ENCODE results near the gene TESK1. TPM values are rescaled to one million over a fixed set of nuclear protein-coding genes. Genes with fewer than 3 reads are reported as not detected.
"Not testable (repeated sequence)": the region's sequence is repeated elsewhere in the genome, so short reads cannot be mapped to it uniquely, and the experiment has no call there.

The TESK1 gene
- total RNA-seq, 1 donor from 2014 or later = 42.4 TPM

- DNase-seq (ENCODE audit: extremely low spot score, unreplicated experiment) = no peak
- H3K4me1 Mint-ChIP-seq (ENCODE audit: unreplicated experiment) = no peaks in the 10 kb centered on the region
- H3K27me3 Mint-ChIP-seq = no peaks in the 10 kb centered on the region
- TF ChIP-seq, protein P1, sequence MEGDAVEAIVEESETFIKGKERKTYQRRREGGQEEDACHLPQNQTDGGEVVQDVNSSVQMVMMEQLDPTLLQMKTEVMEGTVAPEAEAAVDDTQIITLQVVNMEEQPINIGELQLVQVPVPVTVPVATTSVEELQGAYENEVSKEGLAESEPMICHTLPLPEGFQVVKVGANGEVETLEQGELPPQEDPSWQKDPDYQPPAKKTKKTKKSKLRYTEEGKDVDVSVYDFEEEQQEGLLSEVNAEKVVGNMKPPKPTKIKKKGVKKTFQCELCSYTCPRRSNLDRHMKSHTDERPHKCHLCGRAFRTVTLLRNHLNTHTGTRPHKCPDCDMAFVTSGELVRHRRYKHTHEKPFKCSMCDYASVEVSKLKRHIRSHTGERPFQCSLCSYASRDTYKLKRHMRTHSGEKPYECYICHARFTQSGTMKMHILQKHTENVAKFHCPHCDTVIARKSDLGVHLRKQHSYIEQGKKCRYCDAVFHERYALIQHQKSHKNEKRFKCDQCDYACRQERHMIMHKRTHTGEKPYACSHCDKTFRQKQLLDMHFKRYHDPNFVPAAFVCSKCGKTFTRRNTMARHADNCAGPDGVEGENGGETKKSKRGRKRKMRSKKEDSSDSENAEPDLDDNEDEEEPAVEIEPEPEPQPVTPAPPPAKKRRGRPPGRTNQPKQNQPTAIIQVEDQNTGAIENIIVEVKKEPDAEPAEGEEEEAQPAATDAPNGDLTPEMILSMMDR (conservative IDR thresholded peaks at IDR 0.05) = no peak
- H3K36me3 Mint-ChIP-seq = no peaks in the 10 kb centered on the region
- no peak overlapping the region for H3K27ac Mint-ChIP-seq
- no peaks in the 10 kb centered on the region for H3K9me3 Mint-ChIP-seq
- H3K4me3 Mint-ChIP-seq = no peak overlapping the region
These were observed 22.5 kb downstream of the TESK1 start for GRCh38 chr9:35627575-35627974.

GRCh38 chr9:35628389-35628991 is 23.4 kb downstream of the TESK1 start:
- no peak overlapping the region for H3K27ac Mint-ChIP-seq
- TF ChIP-seq, protein P1 (conservative IDR thresholded peaks at IDR 0.05) = no peak
- H3K9me3 Mint-ChIP-seq = no peaks in the 10 kb centered on the region
- H3K27me3 Mint-ChIP-seq = no peaks in the 10 kb centered on the region
- H3K4me3 Mint-ChIP-seq = no peak overlapping the region
- H3K36me3 Mint-ChIP-seq = no peaks in the 10 kb centered on the region
- no peaks in the 10 kb centered on the region for H3K4me1 Mint-ChIP-seq (ENCODE audit: unreplicated experiment)
- no peak for DNase-seq (ENCODE audit: extremely low spot score, unreplicated experiment)

GRCh38 chr9:35629597-35629996 is 24.5 kb downstream of the TESK1 start:
- no peak for DNase-seq (ENCODE audit: extremely low spot score, unreplicated experiment)
- Mint-ChIP-seq H3K27me3 (no peaks in the 10 kb centered on the region), H3K36me3 (no peaks in the 10 kb centered on the region), H3K4me3 (no peak overlapping the region), H3K27ac (no peak overlapping the region), H3K9me3 (no peaks in the 10 kb centered on the region), H3K4me1 (ENCODE audit: unreplicated experiment) (no peaks in the 10 kb centered on the region)
- TF ChIP-seq, protein P1 (conservative IDR thresholded peaks at IDR 0.05) = no peak

DNA sequence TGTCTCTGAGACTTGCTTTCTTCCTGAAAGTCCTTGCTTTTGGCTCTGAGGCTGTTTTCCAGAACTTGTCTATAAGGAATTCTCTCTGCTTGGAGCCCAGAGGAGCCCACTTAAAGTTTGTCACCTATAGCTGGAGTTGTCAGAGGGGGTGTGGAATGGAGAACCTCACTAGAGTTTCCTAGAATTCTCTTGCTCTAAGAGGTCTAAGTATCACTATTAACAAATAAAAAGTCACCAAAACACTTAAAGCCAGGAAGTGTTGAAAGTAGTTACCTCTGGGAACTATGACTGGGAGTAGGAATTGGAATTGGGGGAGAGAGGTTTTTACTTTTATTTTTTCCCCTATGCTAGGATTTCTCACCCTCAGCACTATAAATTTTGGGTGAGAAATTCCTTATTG is 30.7 kb downstream of the TESK1 start:
- Mint-ChIP-seq H3K4me3 (no peak overlapping the region), H3K27ac (no peak overlapping the region)

DNA sequence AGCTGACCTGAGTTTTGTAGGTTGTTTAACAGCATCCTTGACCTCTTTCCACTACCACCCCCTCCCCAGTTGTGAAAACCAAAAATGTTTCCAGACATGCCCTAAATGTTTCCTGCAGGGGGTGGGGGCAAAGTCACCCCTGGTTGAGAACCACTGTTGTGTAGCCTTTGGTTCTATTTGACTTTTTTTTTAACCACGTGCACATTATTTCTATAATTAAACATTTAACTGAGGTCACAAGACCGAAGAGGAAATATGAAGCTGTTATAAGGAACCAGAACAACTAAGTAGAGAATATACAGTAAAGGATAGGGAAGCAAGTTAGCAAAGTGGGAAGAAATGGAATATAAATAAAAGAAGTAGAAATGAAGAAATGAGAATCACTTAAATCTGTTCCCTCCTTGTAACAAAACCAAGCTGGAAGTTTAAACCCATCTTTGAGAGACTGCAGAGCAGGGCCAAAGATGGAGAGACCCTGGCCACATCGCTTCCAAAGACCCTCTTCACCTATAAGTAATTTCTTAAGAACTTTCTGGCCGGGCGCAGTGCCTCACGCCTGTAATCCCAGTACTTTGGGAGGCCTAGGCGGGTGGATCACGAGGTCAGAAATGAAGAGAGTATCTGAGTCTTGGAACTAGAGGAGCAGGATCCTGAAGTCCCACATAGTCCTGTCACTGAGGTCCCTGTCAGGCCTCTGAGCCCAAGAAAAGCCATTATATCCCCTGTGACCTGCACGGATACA is 31.2 kb downstream of the TESK1 start:
- H3K36me3 Mint-ChIP-seq = peaks cover 7% of the 10 kb centered on the region
- H3K4me3 Mint-ChIP-seq = no peak overlapping the region
- TF ChIP-seq, protein P1 (conservative IDR thresholded peaks at IDR 0.05) = no peak
- H3K27me3 Mint-ChIP-seq = peaks cover 5% of the 10 kb centered on the region
- H3K9me3 Mint-ChIP-seq = no peaks in the 10 kb centered on the region
- no peak overlapping the region for H3K27ac Mint-ChIP-seq
- H3K4me1 Mint-ChIP-seq (ENCODE audit: unreplicated experiment) = no peaks in the 10 kb centered on the region
- no peak for DNase-seq (ENCODE audit: extremely low spot score, unreplicated experiment)

More for the DNA sequence above, 30.7 kb downstream of the TESK1 start:
- DNase-seq (ENCODE audit: extremely low spot score, unreplicated experiment) = no peak
- TF ChIP-seq, protein P1 (conservative IDR thresholded peaks at IDR 0.05) = no peak
- Mint-ChIP-seq H3K36me3 (peaks cover 7% of the 10 kb centered on the region), H3K9me3 (no peaks in the 10 kb centered on the region), H3K27me3 (peaks cover 5% of the 10 kb centered on the region), H3K4me1 (ENCODE audit: unreplicated experiment) (no peaks in the 10 kb centered on the region)

DNA sequence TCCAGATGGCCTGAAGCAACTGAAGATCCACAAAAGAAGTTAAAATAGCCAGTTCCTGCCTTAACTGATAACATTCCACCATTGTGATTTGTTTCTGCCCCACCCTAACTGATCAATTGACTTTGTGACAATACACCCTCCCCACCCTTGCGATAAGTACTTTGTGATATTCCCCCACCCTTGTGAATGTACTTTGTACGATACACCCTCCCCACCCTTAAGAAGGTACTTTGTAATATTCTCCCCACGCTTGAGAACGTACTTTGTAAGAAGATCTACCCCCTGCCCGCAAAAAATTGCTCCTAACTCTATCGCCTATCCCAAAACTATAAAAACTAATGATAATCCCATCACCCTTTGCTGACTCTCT is 31.8 kb downstream of the TESK1 start:
- not testable (repeated sequence) for H3K27ac Mint-ChIP-seq; DNase-seq (ENCODE audit: extremely low spot score, unreplicated experiment); H3K4me1 Mint-ChIP-seq (ENCODE audit: unreplicated experiment); H3K27me3 Mint-ChIP-seq; H3K9me3 Mint-ChIP-seq; H3K4me3 Mint-ChIP-seq
- H3K36me3 Mint-ChIP-seq = peaks cover 10% of the 10 kb centered on the region

GRCh38 chr9:35637427-35637955 is 32.4 kb downstream of the TESK1 start:
- H3K4me3 Mint-ChIP-seq; H3K4me1 Mint-ChIP-seq (ENCODE audit: unreplicated experiment); H3K27ac Mint-ChIP-seq; H3K27me3 Mint-ChIP-seq; H3K9me3 Mint-ChIP-seq; DNase-seq (ENCODE audit: extremely low spot score, unreplicated experiment): not testable (repeated sequence)
- peaks cover 10% of the 10 kb centered on the region for H3K36me3 Mint-ChIP-seq

GRCh38 chr9:35638751-35639150 is 33.7 kb downstream of the TESK1 start:
- not testable (repeated sequence) for DNase-seq (ENCODE audit: extremely low spot score, unreplicated experiment); H3K27me3 Mint-ChIP-seq; H3K27ac Mint-ChIP-seq; H3K4me3 Mint-ChIP-seq; H3K9me3 Mint-ChIP-seq; H3K4me1 Mint-ChIP-seq (ENCODE audit: unreplicated experiment)
- H3K36me3 Mint-ChIP-seq = peaks cover 10% of the 10 kb centered on the region

- DNase-seq (ENCODE audit: extremely low spot score, unreplicated experiment); H3K4me3 Mint-ChIP-seq; H3K27me3 Mint-ChIP-seq: not testable (repeated sequence)
These were observed 34.2 kb downstream of the TESK1 start for GRCh38 chr9:35639225-35639624.

More at GRCh38 chr9:35639225-35639624, 34.2 kb downstream of the TESK1 start:
- peaks cover 10% of the 10 kb centered on the region for H3K36me3 Mint-ChIP-seq
- H3K9me3 Mint-ChIP-seq; H3K4me1 Mint-ChIP-seq (ENCODE audit: unreplicated experiment); H3K27ac Mint-ChIP-seq: not testable (repeated sequence)
